PC-3 (cell line): ENCODE results near the gene FBXO48. TPM values are rescaled to one million over a fixed set of nuclear protein-coding genes. Genes with fewer than 3 reads are reported as not detected.

Source experiments
- ATAC-seq: fragments of 200-7000 bp; cut with Tn5 transposase; 2 replicates; pipeline ENCODE4 v1.9.1; 2020; ENCODE audit warnings: mild to moderate bottlenecking, moderate library complexity
- BruUV-seq: library from RNA; stranded (reverse); fragments of 400-500 nt; replicated peaks from 2 replicates; lab custom pipeline; 2021; lab: Mats Ljungman, UMichigan
- CTCF ChIA-PET: fragments of 300-600 bp; sonication (Branson Sonifier 250); formaldehyde crosslinking; loops from one replicate; lab custom pipeline; 2022; ENCODE audit warnings: antibody characterized with exemption; lab: Charles Lee
- POLR2A ChIA-PET: fragments of 300-600 bp; sonication (Branson Sonifier 250); formaldehyde crosslinking; loops from one replicate; lab custom pipeline; 2022; ENCODE audit warnings: antibody characterized with exemption; ENCODE audit not compliant: unreplicated experiment; lab: Charles Lee
- DNase-seq: peaks from one replicate; pipeline ENCODE4 v3.0.0-alpha.2; 2015
- H2AFZ ChIP-seq: fragments of 300-600 bp; sonication (generic); 2 replicates; pipeline ENCODE4 v1.6.0; 2016; ENCODE audit warnings: antibody characterized with exemption, low read length
- H3F3A ChIP-seq: fragments of 300-600 bp; sonication (generic); one replicate; pipeline ENCODE4 v1.6.0; 2017; ENCODE audit warnings: antibody characterized with exemption, low read length, control low read depth, mild to moderate bottlenecking; ENCODE audit not compliant: unreplicated experiment
- H3K27ac ChIP-seq: fragments of 300-600 bp; sonication (generic); 2 replicates; pipeline ENCODE4 v1.5.1; 2016; ENCODE audit warnings: mild to moderate bottlenecking, low read length
- H3K27me3 ChIP-seq: fragments of 300-600 bp; sonication (generic); 2 replicates; pipeline ENCODE4 v1.6.1; 2016; ENCODE audit warnings: low read length, mixed read lengths
- H3K36me3 ChIP-seq: fragments of 300-600 bp; sonication (generic); 2 replicates; pipeline ENCODE4 v1.6.1; 2016; ENCODE audit warnings: low read depth, mixed run types, low read length, mixed read lengths
- H3K4me1 ChIP-seq: fragments of 300-600 bp; sonication (generic); 2 replicates; pipeline ENCODE4 v1.5.1; 2016; ENCODE audit warnings: low read length; ENCODE audit not compliant: insufficient read depth
- H3K4me2 ChIP-seq: fragments of 300-600 bp; sonication (generic); 2 replicates; pipeline ENCODE4 v1.6.0; 2016; ENCODE audit warnings: low read length
- H3K4me3 ChIP-seq: fragments of 300-600 bp; sonication (generic); 2 replicates; pipeline ENCODE4 v1.5.1; 2016; ENCODE audit warnings: mild to moderate bottlenecking, low read length, mixed read lengths
- H3K79me2 ChIP-seq: fragments of 300-600 bp; sonication (generic); 2 replicates; pipeline ENCODE4 v1.6.1; 2017; ENCODE audit warnings: low read length, mixed read lengths
- H3K9ac ChIP-seq: fragments of 300-600 bp; sonication (generic); 2 replicates; pipeline ENCODE4 v1.6.0; 2016; ENCODE audit warnings: mild to moderate bottlenecking, low read length
- H3K9me2 ChIP-seq: fragments of 300-600 bp; sonication (generic); replicated peaks from 2 replicates; pipeline ENCODE4 v1.6.1; 2016; ENCODE audit warnings: mixed run types, low read length, mixed read lengths
- H3K9me3 ChIP-seq: fragments of 300-600 bp; sonication (generic); 2 replicates; pipeline ENCODE4 v1.6.1; 2016; ENCODE audit warnings: low read length, mixed read lengths
- H4K20me1 ChIP-seq: fragments of 300-600 bp; sonication (generic); 2 replicates; pipeline ENCODE4 v1.6.1; 2016; ENCODE audit warnings: low read length, mixed read lengths
- CTCF ChIP-seq: fragments of 300-600 bp; sonication (generic); conservative IDR thresholded peaks from 2 replicates; pipeline ENCODE4 v1.5.1; 2017; ENCODE audit warnings: antibody characterized with exemption, low read depth, mild to moderate bottlenecking, low read length
- EZH2 ChIP-seq: fragments of 300-600 bp; sonication (generic); IDR thresholded peaks from one replicate; pipeline ENCODE4 v1.6.1; 2017; ENCODE audit warnings: antibody characterized with exemption, mild to moderate bottlenecking, low read length; ENCODE audit not compliant: unreplicated experiment
- EZH2phosphoT487 ChIP-seq: fragments of 300-600 bp; sonication (generic); IDR thresholded peaks from 2 replicates; pipeline ENCODE4 v1.6.1; 2018; ENCODE audit warnings: mild to moderate bottlenecking, antibody characterized with exemption, low read length, borderline replicate concordance
- intact Hi-C: fragments of 100-400 bp; cut with micrococcal nuclease; formaldehyde crosslinking; loops from 2 replicates; pipeline ENCODE4 v1.9.0; 2023
- total RNA-seq: library from RNA; depleted of rRNA; stranded (reverse); fragments of >200 nt; gene quantifications from 2 replicates; pipeline ENCODE4 v1.2.3, GENCODE V29; 2014

FBXO48 gene
- total RNA-seq, 1 experiment from 2014 or later, result 0.91 TPM

- DNase-seq, result peak; percentile 34
Measured at GRCh38 chr2:68458981-68459380, 8.1 kb downstream of the FBXO48 start.

DNA sequence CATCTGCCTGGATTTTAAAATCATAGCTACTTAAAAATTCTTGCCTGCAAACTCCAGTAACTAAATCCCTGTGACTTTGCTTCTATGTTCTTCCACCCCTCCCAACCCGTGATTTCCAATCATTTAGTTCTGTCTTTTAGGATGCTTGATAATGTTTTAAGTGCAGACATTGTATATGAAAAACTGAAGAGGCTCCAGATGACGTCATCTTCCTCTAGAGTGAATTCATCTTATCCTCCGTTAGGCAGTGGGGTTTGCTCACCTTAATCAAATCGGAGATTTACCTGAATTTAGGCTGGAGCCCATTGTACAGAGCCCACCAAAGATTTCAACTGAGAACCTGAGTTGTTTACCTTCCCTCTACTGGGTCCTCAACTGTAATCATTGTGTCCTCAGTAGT is 10.9 kb downstream of the FBXO48 start:
- ChIA-PET CTCF (no interaction called here), POLR2A (no interaction called here)
- TF ChIP-seq EZH2, result no peak
- no peaks in the 10 kb centered on the region for H3F3A ChIP-seq
- H3K4me2 ChIP-seq, result no peak overlapping the region
- H4K20me1 ChIP-seq, result no peaks in the 10 kb centered on the region
- H3K4me1 ChIP-seq, result peaks cover 29% of the 10 kb centered on the region
- no peak overlapping the region for H2AFZ ChIP-seq
- H3K27me3 ChIP-seq, result no peaks in the 10 kb centered on the region
- H3K9me3 ChIP-seq, result no peaks in the 10 kb centered on the region
- no peak overlapping the region for H3K4me3 ChIP-seq
- BruUV-seq, result no TSS peak
- H3K27ac ChIP-seq, result no peak overlapping the region
- no peaks in the 10 kb centered on the region for H3K36me3 ChIP-seq
- DNase-seq (no peak), ATAC-seq (no peak)
- intact Hi-C loops, result no loop called here
- H3K9me2 ChIP-seq, result no peaks in the 10 kb centered on the region
- no peak overlapping the region for H3K9ac ChIP-seq
- H3K79me2 ChIP-seq, result no peaks in the 10 kb centered on the region

More at GRCh38 chr2:68458981-68459380, 8.1 kb downstream of the FBXO48 start:
- Histone ChIP-seq H3K9ac (no peak overlapping the region), H3K9me2 (no peaks in the 10 kb centered on the region), H3K4me2 (no peak overlapping the region), H3K4me3 (no peak overlapping the region), H3K36me3 (no peaks in the 10 kb centered on the region), H2AFZ (no peak overlapping the region), H4K20me1 (no peaks in the 10 kb centered on the region), H3K27me3 (no peaks in the 10 kb centered on the region), H3K79me2 (no peaks in the 10 kb centered on the region), H3K9me3 (no peaks in the 10 kb centered on the region), H3F3A (no peaks in the 10 kb centered on the region), H3K4me1 (peaks cover 33% of the 10 kb centered on the region), H3K27ac (no peak overlapping the region)
- CTCF ChIA-PET, result no interaction called here
- intact Hi-C loops, result no loop called here
- no peak for TF ChIP-seq EZH2phosphoT487
- TF ChIP-seq CTCF, result no peak
- no peak for TF ChIP-seq EZH2
- no TSS peak for BruUV-seq
- POLR2A ChIA-PET, result no interaction called here
- ATAC-seq, result peak; percentile 51

GRCh38 chr2:68454719-68455118 is 12.4 kb downstream of the FBXO48 start:
- H3K4me3 ChIP-seq, result no peak overlapping the region
- peak overlapping the region; percentile 40; the same call in 1 of the 2 replicates for H3K4me2 ChIP-seq
- no peaks in the 10 kb centered on the region for H3K36me3 ChIP-seq
- CTCF ChIA-PET, result no interaction called here
- DNase-seq, result peak; percentile 79
- H3K4me1 ChIP-seq, result peaks cover 29% of the 10 kb centered on the region
- no TSS peak for BruUV-seq
- no peaks in the 10 kb centered on the region for H3K9me2 ChIP-seq
- no peak overlapping the region for H3K9ac ChIP-seq
- no peaks in the 10 kb centered on the region for H3F3A ChIP-seq
- intact Hi-C loops, result no loop called here
- TF ChIP-seq EZH2 (no peak), EZH2phosphoT487 (no peak), CTCF (no peak)
- H3K9me3 ChIP-seq, result no peaks in the 10 kb centered on the region
- H4K20me1 ChIP-seq, result no peaks in the 10 kb centered on the region
- no peaks in the 10 kb centered on the region for H3K27me3 ChIP-seq
- no peaks in the 10 kb centered on the region for H3K79me2 ChIP-seq
- POLR2A ChIA-PET, result no interaction called here
- peak; percentile 88 for ATAC-seq
- peak overlapping the region; percentile 44 for H3K27ac ChIP-seq
- H2AFZ ChIP-seq, result no peak overlapping the region
